Activated CD4-positive, CD25-positive, alpha-beta regulatory T cell (primary cell): ENCODE data around the gene HIGD1B.

Experiments
- DNase-seq, 4 experiments: peaks; one replicate each; lab custom pipeline; 2025; lab: John Stamatoyannopoulos, UW

HIGD1B gene

GRCh38 chr17:44837196-44837595 is 10.5 kb upstream of the HIGD1B start:
- DNase-seq = no peak

DNA sequence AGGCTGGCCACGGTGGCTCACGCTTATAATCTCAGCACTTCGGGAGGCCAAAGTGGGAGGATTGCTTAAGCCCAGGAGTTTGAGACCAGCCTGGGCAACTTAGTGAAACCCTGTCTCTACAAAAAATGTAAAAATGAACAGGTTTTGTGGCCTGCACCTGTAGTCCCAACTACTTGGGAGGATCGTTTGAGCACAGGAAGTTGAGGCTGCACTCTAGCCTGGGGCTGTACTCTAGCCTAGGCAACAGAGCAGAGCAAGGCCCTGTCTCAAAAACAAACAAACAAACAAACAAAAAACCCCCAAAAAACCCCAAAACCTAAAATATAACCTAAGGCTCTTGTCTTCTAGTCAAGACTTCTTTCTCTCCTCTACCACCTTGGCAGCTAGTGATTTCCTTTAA is 7.4 kb upstream of the HIGD1B start:
- no peak for DNase-seq

DNA sequence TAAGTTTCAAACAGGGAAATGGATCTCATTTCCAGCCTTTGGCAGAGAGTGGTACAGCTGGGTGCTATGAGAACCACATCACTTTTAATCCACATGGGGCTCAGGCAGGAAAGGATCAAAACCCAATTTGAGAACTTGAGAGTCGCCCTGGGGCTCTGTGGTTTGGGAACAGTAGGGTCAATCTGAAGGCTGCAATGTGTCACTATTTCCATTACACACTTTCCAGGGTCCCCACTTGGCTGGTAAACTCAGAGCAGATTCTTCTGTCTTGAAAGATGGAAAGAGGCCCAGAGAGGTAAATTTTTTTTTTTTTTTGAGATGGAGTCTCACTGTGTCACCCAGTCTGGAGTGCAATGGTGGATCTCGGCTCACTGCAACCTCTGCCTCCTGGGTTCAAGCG is 6.7 kb upstream of the HIGD1B start:
- DNase-seq = no peak

DNA sequence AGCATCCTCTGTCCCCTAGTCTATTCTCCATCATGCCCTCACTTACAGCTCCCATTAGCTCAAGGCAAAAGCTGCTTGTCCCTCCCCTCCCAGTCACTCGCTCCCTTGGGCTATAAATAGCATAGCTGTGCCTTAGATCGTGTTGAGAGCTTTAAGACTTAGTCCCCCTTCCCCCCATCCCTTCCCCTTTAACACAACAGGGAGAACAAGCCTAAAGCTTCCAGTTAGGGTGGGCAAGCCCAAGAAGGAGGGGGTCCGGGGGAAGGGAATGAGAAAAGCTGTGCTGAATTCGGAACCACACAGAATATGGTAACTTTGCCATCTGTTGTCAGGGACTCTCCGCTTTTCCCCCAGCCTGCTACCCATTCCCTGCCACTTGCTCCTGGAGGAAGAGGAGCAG is 4.9 kb upstream of the HIGD1B start:
- no peak for DNase-seq

DNA sequence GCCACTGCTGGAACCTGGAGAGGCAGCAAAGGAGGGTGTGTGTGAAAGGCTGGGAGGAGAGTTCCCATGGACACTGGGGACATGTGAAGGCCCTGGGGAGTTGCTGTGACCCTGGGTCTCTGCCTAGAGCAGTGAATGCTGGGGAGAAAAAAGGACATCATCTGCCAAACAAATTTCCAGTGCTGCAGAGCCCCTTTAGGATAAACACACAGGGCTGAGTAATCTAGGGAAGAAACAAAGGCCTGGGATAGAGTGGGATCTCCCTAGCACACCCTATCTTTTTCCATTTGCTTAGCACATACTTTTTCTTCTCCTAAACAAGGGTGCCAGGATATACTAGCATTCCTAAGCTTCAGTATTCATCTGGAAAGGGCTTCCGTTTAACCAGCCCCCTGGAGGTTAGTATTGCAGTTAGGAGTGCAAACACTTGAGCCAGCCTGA is 3.3 kb upstream of the HIGD1B start:
- DNase-seq = no peak

GRCh38 chr17:44846206-44846605 is 1.5 kb upstream of the HIGD1B start:
- no peak for DNase-seq

- no peak for DNase-seq
Measured at GRCh38 chr17:44848257-44848795, 643 bp downstream of the HIGD1B start.

- no peak for DNase-seq
Measured at GRCh38 chr17:44848961-44849489, 1.3 kb downstream of the HIGD1B start.

- DNase-seq = no peak
Measured at GRCh38 chr17:44850025-44850424, 2.3 kb downstream of the HIGD1B start.

GRCh38 chr17:44850612-44851011 is 2.9 kb downstream of the HIGD1B start:
- no peak for DNase-seq

DNA sequence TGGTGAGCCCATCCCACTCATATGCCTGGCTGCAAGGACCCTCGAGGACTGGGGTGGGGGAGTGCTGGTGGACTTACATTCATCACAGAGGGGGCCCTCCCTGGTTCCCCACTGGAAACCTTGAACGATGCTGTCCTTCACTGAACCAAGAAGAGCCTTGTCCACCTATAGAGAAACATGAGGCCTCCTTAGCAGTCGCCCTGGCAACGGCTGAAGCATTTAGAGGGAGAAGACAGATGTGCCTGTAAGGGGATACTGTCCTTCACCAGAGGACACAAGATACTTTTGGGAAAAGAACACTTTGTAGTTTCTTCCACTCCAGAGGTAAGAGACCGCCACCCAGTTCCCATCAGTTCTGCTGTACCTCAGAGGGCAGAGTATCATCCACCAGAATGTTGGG is 6.5 kb downstream of the HIGD1B start:
- no peak for DNase-seq

DNA sequence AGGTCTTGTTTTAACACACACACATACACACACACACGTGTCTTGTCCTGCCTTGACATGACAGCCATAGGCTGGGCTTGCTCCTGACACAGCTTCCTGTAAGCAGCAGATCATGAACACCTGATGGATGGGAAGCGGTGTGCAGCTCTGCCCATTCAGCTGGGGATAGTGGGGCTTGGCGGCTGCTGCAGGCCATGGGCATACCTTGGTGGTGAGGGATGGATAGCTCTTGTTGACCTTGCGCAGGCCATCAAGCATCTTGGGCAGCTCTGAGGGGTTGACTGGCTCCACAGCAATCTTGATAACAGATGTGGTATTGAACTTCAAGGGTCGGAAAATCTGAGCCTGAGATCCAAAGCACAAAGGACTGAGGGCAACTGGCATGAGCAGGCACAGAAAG is 12.0 kb downstream of the HIGD1B start:
- DNase-seq = no peak

GRCh38 chr17:44862278-44862914 is 14.7 kb downstream of the HIGD1B start:
- no peak for DNase-seq

- DNase-seq = no peak
Measured at GRCh38 chr17:44863061-44863918, 15.6 kb downstream of the HIGD1B start.

- DNase-seq = no peak
Measured at GRCh38 chr17:44864831-44865230, 17.1 kb downstream of the HIGD1B start.

- DNase-seq = peak; percentile 31 to 53 (median 38)
Measured at GRCh38 chr17:44865231-44865660, 17.6 kb downstream of the HIGD1B start.

DNA sequence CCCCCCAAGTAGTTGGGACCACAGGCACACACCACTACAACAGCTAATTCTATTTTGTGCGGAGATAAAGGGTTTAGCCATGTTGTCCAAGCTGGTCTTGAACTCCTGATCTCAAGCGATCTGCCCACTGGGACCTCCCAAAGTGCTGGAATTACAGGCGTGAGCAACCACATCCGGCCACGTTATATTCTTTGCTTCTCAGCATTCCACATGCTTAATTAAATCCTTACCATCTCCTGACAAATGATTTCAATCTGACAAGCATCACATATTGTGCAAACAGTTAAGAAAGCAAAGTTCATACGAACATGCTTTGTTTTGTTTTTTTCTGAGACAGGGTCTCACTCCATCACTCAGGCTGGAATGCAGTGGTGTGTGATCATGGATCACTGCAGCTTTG is 18.2 kb downstream of the HIGD1B start:
- DNase-seq = no peak

DNA sequence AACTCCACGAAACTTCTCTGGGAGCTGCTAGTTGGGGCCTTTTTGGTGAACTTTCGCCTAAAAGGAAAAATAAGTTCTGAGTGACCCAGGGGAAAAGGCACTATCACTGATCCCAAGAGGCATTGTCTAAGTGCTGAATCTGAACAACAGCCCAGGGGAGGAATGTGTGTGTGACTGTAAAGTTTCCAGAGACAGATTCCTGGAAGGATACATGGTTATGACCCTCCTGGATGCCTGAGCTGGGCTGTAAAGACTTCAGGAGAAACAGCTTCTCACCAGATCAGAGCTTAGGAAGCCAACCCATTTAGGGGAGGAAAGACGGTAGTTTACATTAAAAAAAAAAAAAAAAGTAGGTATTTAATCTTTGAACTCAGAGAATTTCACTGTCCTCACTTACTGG is 20.2 kb downstream of the HIGD1B start:
- no peak for DNase-seq

- no peak for DNase-seq
Measured at GRCh38 chr17:44871556-44871955, 23.9 kb downstream of the HIGD1B start.

- DNase-seq = no peak
Measured at GRCh38 chr17:44872131-44872768, 24.6 kb downstream of the HIGD1B start.

DNA sequence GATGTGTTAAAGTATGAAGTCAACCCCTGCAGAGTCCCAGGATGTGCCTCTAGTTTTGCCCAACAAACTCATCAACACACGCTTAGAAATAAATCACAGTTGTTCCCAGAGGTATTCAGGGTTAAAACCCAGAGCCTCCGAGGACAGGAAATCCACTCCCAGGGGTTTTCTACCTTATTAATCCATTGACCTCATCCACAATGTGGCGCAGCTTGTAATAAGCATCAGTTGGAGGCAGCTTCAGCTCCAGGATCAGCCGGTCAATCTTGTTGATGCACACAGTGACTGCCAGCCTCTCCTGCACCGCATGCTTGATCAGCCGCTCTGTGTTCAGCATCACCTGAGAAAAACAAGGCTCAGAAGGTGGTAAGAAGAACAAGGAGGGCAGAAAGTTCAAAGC is 28.1 kb downstream of the HIGD1B start:
- no peak for DNase-seq

DNA sequence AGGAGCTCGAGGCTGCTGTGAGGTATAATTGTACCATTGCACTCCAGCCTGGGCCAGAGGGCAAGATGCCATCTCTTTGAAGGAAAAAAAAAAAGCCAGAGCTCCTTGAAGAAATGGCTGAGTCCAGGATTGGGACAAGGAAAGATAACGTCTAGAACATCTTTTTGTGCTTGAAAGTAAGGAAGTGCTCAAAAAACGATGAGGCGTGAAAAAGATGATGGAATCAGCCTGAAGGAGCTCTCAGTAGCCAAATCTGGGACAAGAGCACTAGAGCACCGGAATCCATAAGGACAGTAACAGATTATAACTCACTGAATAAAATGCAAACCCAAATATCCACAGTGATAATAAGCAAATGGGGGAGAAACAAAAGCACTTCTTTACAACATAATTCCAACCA is 29.4 kb downstream of the HIGD1B start:
- no peak for DNase-seq
